ENCODE results near the gene OSBPL10. TPM values are rescaled to one million over a fixed set of nuclear protein-coding genes. Genes with fewer than 3 reads are reported as not detected.

The OSBPL10 gene
- total and polyA plus RNA-seq, 7 donors: 0.75 to 4.6 (median 2.3) TPM

DNA sequence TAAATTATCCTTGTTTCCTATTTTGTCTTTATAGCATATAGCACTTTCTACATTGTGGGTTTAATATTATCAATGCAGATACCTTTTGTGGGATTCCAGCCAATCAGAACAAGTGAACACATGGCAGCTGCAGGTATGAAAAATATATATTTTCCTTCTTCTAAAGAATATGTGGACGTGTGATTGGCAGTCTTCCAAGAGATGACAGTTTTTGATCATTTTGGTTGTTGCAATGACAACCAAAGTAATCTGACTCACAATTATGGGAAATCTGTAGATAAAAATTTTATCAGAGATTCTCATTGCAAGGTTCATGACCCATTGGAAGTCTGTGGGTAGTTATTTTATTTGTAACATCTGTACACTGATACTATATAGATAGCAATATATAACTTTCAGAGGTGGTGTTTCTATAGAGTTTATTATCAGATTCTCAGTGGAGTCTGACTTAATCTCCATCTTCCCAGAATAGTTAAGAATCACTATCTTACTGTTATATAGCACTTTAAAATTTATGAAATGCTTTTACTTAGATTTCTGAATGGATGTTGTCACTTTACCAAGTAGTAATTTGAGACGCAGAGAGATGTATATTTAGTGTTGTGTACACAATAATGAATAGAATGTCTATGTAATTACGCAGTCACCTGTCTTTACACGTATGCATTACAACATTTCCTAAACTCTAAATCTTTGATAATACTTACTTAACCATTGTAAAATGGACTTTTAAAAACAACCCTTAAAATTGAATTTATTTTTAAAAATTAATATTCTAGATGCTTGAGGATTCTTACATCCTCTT, 365.8 kb downstream of the OSBPL10 start:
- 82 to 87% (median 84%) methylated on average over 4 of the region's 4 CpGs for WGBS, 3 donors
- H3K27ac ChIP-seq: no peak overlapping the region

GRCh38 chr3:31614162-31614921, 366.7 kb downstream of the OSBPL10 start:
- H3K27ac ChIP-seq: no peak overlapping the region
- no peak for DNase-seq
- WGBS, 3 donors: 75 to 80% (median 80%) methylated on average over 5 of the region's 5 CpGs
- no peaks in the 10 kb centered on the region for H3K9me3 ChIP-seq
- peak in 1 of 4 donors; percentile 40 for ATAC-seq
- intact Hi-C loops (cut with DNase I): loop anchor here in 1 of 2 donors (1.0 to 5.0 kb wide), 2 partner anchors 62 to 153 kb away; no protein-coding TSS in a partner anchor
- no peak for TF ChIP-seq CTCF (IDR thresholded peaks at IDR 0.05)
- H3K36me3 ChIP-seq (ENCODE audit: insufficient read depth in 1 of 2, low read depth in 1 of 2): peaks cover 0 to 7% of the 10 kb centered on the region in 2 donors
- no peaks in the 10 kb centered on the region for H3K27me3 ChIP-seq (ENCODE audit: insufficient read depth in 3 of 3, low read length in 2 of 3)
- H3K4me1 ChIP-seq: peaks cover 34% of the 10 kb centered on the region
- H3K4me3 ChIP-seq: no peak overlapping the region

More for the DNA sequence above, 365.8 kb downstream of the OSBPL10 start:
- H3K4me1 ChIP-seq: peaks cover 29% of the 10 kb centered on the region
- no peak overlapping the region for H3K4me3 ChIP-seq
- intact Hi-C loops (cut with DNase I): no loop called here
- ATAC-seq: no peak
- H3K9me3 ChIP-seq: no peaks in the 10 kb centered on the region
- H3K36me3 ChIP-seq (ENCODE audit: insufficient read depth in 1 of 2, low read depth in 1 of 2): peaks cover 0 to 16% of the 10 kb centered on the region in 2 donors
- no peaks in the 10 kb centered on the region for H3K27me3 ChIP-seq (ENCODE audit: insufficient read depth in 3 of 3, low read length in 2 of 3)
- no peak for TF ChIP-seq CTCF (IDR thresholded peaks at IDR 0.05)
- no peak for DNase-seq

DNA sequence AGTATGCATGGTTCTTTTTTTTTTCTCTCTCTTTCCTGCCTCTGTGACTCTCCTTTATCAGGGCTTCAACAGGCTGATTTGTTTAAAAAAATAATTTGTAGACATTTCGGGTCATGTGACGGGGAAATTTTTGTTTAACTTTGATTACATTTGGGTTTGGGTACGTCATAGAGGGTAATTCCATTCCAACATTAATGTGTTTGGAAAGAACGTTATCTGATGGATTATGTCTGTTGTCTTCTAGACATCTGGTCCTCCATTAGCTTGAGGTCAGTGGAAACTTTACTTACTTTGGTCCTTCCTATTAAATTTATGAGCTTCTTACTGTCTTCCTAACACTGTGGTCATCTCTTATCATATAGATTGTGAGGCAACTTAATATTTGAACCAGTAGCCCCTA, 367.4 kb downstream of the OSBPL10 start:
- intact Hi-C loops (cut with DNase I): loop anchor here in 1 of 2 donors (1.0 to 5.0 kb wide), 2 partner anchors 61 to 154 kb away; no protein-coding TSS in a partner anchor
- H3K27ac ChIP-seq: no peak overlapping the region

GRCh38 chr3:31613177-31613576, 367.9 kb downstream of the OSBPL10 start:
- peaks cover 0 to 4% of the 10 kb centered on the region in 2 donors for H3K36me3 ChIP-seq (ENCODE audit: insufficient read depth in 1 of 2, low read depth in 1 of 2)
- H3K4me1 ChIP-seq: peaks cover 35% of the 10 kb centered on the region
- no peak for TF ChIP-seq CTCF (IDR thresholded peaks at IDR 0.05)
- ATAC-seq (no peak), DNase-seq (no peak)
- WGBS, 3 donors: 94 to 97% (median 97%) methylated on average over 1 of the region's 1 CpG
- intact Hi-C loops (cut with DNase I): loop anchor here in 1 of 2 donors (5.0 kb wide), 1 partner anchor 61 kb away; no protein-coding TSS in a partner anchor
- H3K27me3 ChIP-seq (ENCODE audit: insufficient read depth in 3 of 3, low read length in 2 of 3): no peaks in the 10 kb centered on the region
- H3K9me3 ChIP-seq: no peaks in the 10 kb centered on the region
- H3K4me3 ChIP-seq: no peak overlapping the region
- no peak overlapping the region for H3K27ac ChIP-seq

More for the DNA sequence above, 367.4 kb downstream of the OSBPL10 start:
- Histone ChIP-seq H3K4me3 (no peak overlapping the region), H3K36me3 (ENCODE audit: insufficient read depth in 1 of 2, low read depth in 1 of 2) (peaks cover 0 to 4% of the 10 kb centered on the region in 2 donors), H3K9me3 (no peaks in the 10 kb centered on the region), H3K4me1 (peaks cover 35% of the 10 kb centered on the region), H3K27me3 (ENCODE audit: insufficient read depth in 3 of 3, low read length in 2 of 3) (no peaks in the 10 kb centered on the region)
- TF ChIP-seq CTCF (IDR thresholded peaks at IDR 0.05): no peak
- ATAC-seq: no peak
- 89 to 95% (median 90%) methylated on average over 4 of the region's 4 CpGs for WGBS, 3 donors
- DNase-seq: no peak

Other genes starting within 250 kb of the OSBPL10 start
- not detected for gene ZNF860, start 488 bp upstream of the OSBPL10 start, total RNA-seq
- gene ZNF860, start 488 bp upstream of the OSBPL10 start, polyA plus RNA-seq: under 1 TPM; 0.01 to 0.08 (median 0.05) TPM
- 100 to 1,000 TPM in 3 of 4 donors, 10 to 100 TPM in 1; 99.4 to 135 (median 128) TPM for gene GPD1L, start 125.4 kb upstream of the OSBPL10 start, total RNA-seq
- gene GPD1L, start 125.4 kb upstream of the OSBPL10 start, polyA plus RNA-seq: 100 to 1,000 TPM in 1 of 3 donors, 10 to 100 TPM in 2; 28.2 to 101 (median 90.5) TPM

Measured in psoas muscle (tissue), 8 donors.